Measurements from ENCODE around the gene SYNPR. TPM values are rescaled to one million over a fixed set of nuclear protein-coding genes. Genes with fewer than 3 reads are reported as not detected.
"Not testable (repeated sequence)": the region's sequence is repeated elsewhere in the genome, so short reads cannot be mapped to it uniquely, and the experiment has no call there.

SYNPR gene
- total RNA-seq, 2 donors from 2014 or later, result 2.7 to 8.3 TPM

DNA sequence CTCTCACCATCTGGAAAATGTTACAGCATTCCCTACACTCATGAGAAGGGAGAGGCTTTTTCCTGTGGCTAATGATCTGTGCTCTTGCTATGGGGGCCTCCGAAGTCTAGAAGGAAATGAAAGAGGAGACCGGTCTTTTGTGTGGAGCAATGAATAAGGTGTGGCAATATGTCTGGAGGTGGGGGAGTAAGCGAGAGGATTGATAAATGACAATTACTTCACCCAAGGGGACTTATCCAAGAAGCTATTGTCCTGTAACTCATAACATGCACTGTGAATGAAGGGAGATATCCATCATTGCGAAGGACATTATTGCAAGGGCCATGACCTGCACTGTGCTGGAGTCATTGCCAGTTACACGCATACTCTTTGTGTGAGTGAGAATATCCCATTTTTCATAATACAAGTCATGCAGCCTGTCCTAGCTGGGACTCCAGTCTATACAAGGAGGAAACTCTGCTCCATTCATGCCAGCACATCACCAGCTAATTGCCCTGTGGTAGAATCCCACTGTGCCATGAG is 37.7 kb upstream of the SYNPR start:
- DNase-seq (ENCODE audit: low spot score), result no peak
- Histone ChIP-seq H3K4me1 (no peaks in the 10 kb centered on the region), H3K36me3 (no peaks in the 10 kb centered on the region), H3K27ac (no peak overlapping the region), H3K4me3 (no peak overlapping the region), H3K27me3 (no peaks in the 10 kb centered on the region), H3K9me3 (no peaks in the 10 kb centered on the region)
- TF ChIP-seq CTCF (IDR thresholded peaks at IDR 0.05), result no peak

DNA sequence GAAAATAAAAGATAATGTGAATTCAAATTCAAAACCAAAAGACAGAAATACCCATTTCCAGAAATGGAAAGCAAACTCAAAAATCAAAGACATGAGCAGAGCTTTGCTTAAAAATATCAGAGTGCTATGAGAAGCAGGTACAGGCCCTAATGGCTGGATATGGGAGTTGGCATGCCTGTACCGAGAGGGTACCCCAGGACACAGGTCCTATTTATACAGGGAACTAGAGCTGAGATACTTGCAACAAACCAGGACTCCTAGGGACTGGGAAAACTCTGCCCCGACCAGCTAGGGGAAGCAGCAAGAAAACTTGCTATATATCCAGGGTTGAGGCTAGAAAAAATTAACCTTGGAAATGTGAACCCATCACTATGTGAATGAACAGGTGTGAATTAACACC is 36.0 kb upstream of the SYNPR start:
- H3K4me1 ChIP-seq, result no peaks in the 10 kb centered on the region
- no peaks in the 10 kb centered on the region for H3K27me3 ChIP-seq
- DNase-seq (ENCODE audit: low spot score), result no peak
- TF ChIP-seq CTCF (IDR thresholded peaks at IDR 0.05), result no peak
- H3K4me3 ChIP-seq, result no peak overlapping the region
- H3K27ac ChIP-seq, result no peak overlapping the region
- H3K9me3 ChIP-seq, result no peaks in the 10 kb centered on the region
- H3K36me3 ChIP-seq, result no peaks in the 10 kb centered on the region

- TF ChIP-seq CTCF (IDR thresholded peaks at IDR 0.05), result no peak
- Histone ChIP-seq H3K4me3 (no peak overlapping the region), H3K9me3 (no peaks in the 10 kb centered on the region), H3K36me3 (no peaks in the 10 kb centered on the region), H3K27ac (no peak overlapping the region), H3K4me1 (no peaks in the 10 kb centered on the region), H3K27me3 (no peaks in the 10 kb centered on the region)
- no peak for DNase-seq (ENCODE audit: low spot score)
Observed at GRCh38 chr3:63244486-63244885, 33.6 kb upstream of the SYNPR start.

DNA sequence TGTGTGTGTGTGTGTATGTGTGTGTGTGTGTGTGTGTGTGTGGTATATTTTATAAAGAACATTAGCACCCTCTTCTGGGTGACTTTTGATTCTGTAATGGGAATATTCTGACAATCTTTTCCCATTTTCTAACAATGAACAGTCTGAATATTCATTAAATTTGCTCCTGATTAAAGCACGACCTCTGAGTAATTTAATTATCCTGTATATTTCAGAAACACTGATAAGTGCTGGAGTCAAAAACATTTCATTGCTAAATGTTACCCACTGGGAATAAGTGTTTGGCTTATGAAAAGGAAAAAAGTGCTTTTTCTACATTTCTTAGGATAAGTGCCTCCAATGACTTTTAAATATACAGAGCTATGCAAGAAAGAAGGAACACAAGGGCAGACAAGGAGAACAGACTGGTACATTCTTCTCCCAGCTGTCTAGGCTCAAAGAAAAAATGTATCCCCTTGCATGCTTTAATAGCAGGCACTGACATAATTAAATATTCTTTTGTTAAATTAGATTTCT is 32.3 kb upstream of the SYNPR start:
- H3K27me3 ChIP-seq, result no peaks in the 10 kb centered on the region
- H3K9me3 ChIP-seq, result no peaks in the 10 kb centered on the region
- H3K36me3 ChIP-seq, result no peaks in the 10 kb centered on the region
- H3K4me3 ChIP-seq, result no peak overlapping the region
- no peaks in the 10 kb centered on the region for H3K4me1 ChIP-seq
- no peak for TF ChIP-seq CTCF (IDR thresholded peaks at IDR 0.05)
- H3K27ac ChIP-seq, result no peak overlapping the region
- DNase-seq (ENCODE audit: low spot score), result no peak

DNA sequence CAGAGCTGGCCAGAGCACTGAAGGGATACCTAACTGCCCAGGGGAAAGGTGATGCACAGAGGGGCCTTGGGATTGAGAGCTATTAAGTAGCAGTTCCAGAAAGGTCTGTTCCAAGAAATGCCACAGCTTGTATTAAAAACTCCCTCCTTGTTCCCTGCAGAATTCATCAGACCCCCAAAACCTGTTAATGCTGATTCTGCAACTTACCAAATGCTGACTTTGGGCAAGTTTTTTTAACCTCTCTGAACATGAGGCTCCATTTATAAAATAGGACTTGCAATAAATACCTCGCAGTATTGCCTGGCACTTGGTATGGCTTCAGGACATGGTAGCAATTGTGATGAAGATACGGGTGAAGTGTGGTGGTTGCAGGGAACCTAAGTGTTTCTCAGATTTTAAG is 30.1 kb upstream of the SYNPR start:
- Histone ChIP-seq H3K9me3 (no peaks in the 10 kb centered on the region), H3K27ac (no peak overlapping the region), H3K4me1 (no peaks in the 10 kb centered on the region), H3K27me3 (no peaks in the 10 kb centered on the region), H3K36me3 (no peaks in the 10 kb centered on the region), H3K4me3 (no peak overlapping the region)
- no peak for DNase-seq (ENCODE audit: low spot score)
- no peak for TF ChIP-seq CTCF (IDR thresholded peaks at IDR 0.05)

DNA sequence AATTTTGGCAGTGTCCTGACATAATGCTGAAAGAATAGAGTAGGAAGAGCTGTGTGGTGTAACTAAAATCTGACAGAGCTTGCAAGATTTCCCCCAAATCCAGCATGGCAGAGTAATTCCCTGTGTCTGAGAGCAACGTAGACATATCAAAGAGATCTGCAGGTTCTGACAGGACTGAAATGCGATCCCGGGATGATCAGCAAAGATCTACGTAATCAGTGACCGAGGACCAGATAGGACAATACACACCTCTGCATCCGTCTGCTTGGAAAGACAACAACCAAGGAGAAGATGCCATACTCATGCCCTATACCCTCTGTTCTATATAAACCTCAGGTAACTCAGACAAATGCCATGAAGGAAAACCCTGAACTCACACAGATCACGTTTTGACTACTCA is 26.6 kb upstream of the SYNPR start:
- TF ChIP-seq CTCF (IDR thresholded peaks at IDR 0.05), result no peak
- H3K4me1 ChIP-seq, result no peaks in the 10 kb centered on the region
- no peaks in the 10 kb centered on the region for H3K9me3 ChIP-seq
- H3K36me3 ChIP-seq, result no peaks in the 10 kb centered on the region
- no peak for DNase-seq (ENCODE audit: low spot score)
- no peak overlapping the region for H3K27ac ChIP-seq
- no peak overlapping the region for H3K4me3 ChIP-seq
- H3K27me3 ChIP-seq, result no peaks in the 10 kb centered on the region

DNA sequence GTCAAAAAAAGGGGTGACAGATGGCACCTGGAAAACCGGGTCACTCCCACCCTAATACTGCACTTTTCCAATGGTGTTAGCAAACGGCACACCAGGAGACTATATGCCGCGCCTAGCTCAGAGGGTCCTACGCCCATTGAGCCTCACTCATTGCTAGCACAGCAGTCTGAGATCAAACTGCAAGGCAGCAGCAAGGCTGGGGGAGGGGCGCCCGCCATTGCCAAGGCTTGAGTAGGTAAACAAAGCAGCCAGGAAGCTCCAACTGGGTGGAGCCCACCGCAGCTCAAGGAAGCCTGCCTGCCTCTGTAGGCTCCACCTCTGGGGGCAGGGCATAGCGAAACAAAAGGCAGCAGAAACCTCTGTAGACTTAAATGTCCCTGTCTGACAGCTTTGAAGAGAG is 22.3 kb upstream of the SYNPR start:
- H3K9me3 ChIP-seq; DNase-seq (ENCODE audit: low spot score); H3K36me3 ChIP-seq; H3K27ac ChIP-seq; H3K4me1 ChIP-seq; H3K4me3 ChIP-seq; H3K27me3 ChIP-seq: not testable (repeated sequence)

Measured in right atrium auricular region (tissue), 2 donors.